Neural crest cell (in vitro differentiated cells): ENCODE results near the gene PDE6A. TPM values are rescaled to one million over a fixed set of nuclear protein-coding genes. Genes with fewer than 3 reads are reported as not detected.

ENCODE experiments used
- DNase-seq: peaks from one replicate; pipeline ENCODE4 v3.0.0; 2021; ENCODE audit warnings: low read depth, mixed read lengths, low spot score
- H3K27ac Mint-ChIP-seq: one replicate; pipeline ENCODE4 v1.8.0; 2021; ENCODE audit warnings: mild to moderate bottlenecking, mixed read lengths; ENCODE audit not compliant: unreplicated experiment
- H3K27me3 Mint-ChIP-seq: 2 replicates; pipeline ENCODE4 v1.8.0; 2021; ENCODE audit warnings: low read depth, mild to moderate bottlenecking, mixed read lengths
- H3K36me3 Mint-ChIP-seq: 2 replicates; pipeline ENCODE4 v1.8.0; 2021; ENCODE audit warnings: low read depth, mild to moderate bottlenecking, mixed read lengths
- H3K4me1 Mint-ChIP-seq: 2 replicates; pipeline ENCODE4 v1.8.0; 2021; ENCODE audit warnings: mixed read lengths
- H3K4me3 Mint-ChIP-seq: one replicate; pipeline ENCODE4 v1.8.0; 2021; ENCODE audit warnings: mild to moderate bottlenecking, mixed read lengths
- H3K9me3 Mint-ChIP-seq: 2 replicates; pipeline ENCODE4 v1.8.0; 2021; ENCODE audit warnings: mixed read lengths
- CTCF ChIP-seq: fragments of 200-600 bp; sonication (generic); conservative IDR thresholded peaks from 2 replicates; pipeline ENCODE4 v1.5.0; 2021; ENCODE audit warnings: antibody characterized with exemption, mild to moderate bottlenecking
- total RNA-seq: library from RNA; stranded (reverse); gene quantifications from 2 replicates; pipeline ENCODE4 v1.2.1, GENCODE V29; 2021

The PDE6A gene
- total RNA-seq, 1 donor from 2014 or later, result not detected

- Mint-ChIP-seq H3K27ac (no peak overlapping the region), H3K9me3 (no peaks in the 10 kb centered on the region), H3K4me3 (no peak overlapping the region), H3K4me1 (no peaks in the 10 kb centered on the region), H3K27me3 (no peaks in the 10 kb centered on the region), H3K36me3 (no peaks in the 10 kb centered on the region)
- DNase-seq, result no peak
- TF ChIP-seq CTCF, result no peak
Measured at GRCh38 chr5:149922950-149923349, 21.6 kb downstream of the PDE6A start.

DNA sequence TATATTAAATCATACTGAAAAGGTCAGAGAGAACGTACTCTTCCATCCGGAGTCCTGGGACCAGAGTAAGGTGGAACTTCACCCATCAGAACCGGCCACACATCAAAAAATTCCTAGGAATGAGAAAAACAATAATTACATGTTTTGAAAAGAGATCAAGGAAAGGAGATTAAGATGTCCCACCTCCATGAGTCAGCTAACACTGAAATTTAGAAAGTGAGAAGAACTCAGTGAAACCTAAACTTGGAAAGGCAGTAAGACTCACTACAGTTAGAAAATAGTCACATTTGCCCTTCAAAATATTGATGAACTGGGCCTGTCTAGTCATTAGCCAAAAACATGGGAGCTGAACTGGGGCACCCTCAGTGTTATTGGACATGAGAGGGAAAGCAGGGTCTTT lies 23.0 kb downstream of the PDE6A start:
- Mint-ChIP-seq H3K27ac (no peak overlapping the region), H3K4me3 (no peak overlapping the region), H3K36me3 (no peaks in the 10 kb centered on the region), H3K27me3 (no peaks in the 10 kb centered on the region), H3K4me1 (no peaks in the 10 kb centered on the region), H3K9me3 (no peaks in the 10 kb centered on the region)
- no peak for DNase-seq
- TF ChIP-seq CTCF, result no peak

- TF ChIP-seq CTCF, result no peak
- peaks cover 11% of the 10 kb centered on the region for H3K4me1 Mint-ChIP-seq
- H3K36me3 Mint-ChIP-seq, result no peaks in the 10 kb centered on the region
- H3K4me3 Mint-ChIP-seq, result no peak overlapping the region
- no peak overlapping the region for H3K27ac Mint-ChIP-seq
- no peaks in the 10 kb centered on the region for H3K9me3 Mint-ChIP-seq
- H3K27me3 Mint-ChIP-seq, result no peaks in the 10 kb centered on the region
- DNase-seq, result no peak
Measured at GRCh38 chr5:149917073-149917676, 27.4 kb downstream of the PDE6A start.

- no peak overlapping the region for H3K4me3 Mint-ChIP-seq
- H3K36me3 Mint-ChIP-seq, result no peaks in the 10 kb centered on the region
- no peaks in the 10 kb centered on the region for H3K27me3 Mint-ChIP-seq
- H3K4me1 Mint-ChIP-seq, result peaks cover 11% of the 10 kb centered on the region
- H3K27ac Mint-ChIP-seq, result no peak overlapping the region
- TF ChIP-seq CTCF, result no peak
- H3K9me3 Mint-ChIP-seq, result no peaks in the 10 kb centered on the region
- DNase-seq, result no peak
Measured at GRCh38 chr5:149916334-149917072, 28.1 kb downstream of the PDE6A start.

DNA sequence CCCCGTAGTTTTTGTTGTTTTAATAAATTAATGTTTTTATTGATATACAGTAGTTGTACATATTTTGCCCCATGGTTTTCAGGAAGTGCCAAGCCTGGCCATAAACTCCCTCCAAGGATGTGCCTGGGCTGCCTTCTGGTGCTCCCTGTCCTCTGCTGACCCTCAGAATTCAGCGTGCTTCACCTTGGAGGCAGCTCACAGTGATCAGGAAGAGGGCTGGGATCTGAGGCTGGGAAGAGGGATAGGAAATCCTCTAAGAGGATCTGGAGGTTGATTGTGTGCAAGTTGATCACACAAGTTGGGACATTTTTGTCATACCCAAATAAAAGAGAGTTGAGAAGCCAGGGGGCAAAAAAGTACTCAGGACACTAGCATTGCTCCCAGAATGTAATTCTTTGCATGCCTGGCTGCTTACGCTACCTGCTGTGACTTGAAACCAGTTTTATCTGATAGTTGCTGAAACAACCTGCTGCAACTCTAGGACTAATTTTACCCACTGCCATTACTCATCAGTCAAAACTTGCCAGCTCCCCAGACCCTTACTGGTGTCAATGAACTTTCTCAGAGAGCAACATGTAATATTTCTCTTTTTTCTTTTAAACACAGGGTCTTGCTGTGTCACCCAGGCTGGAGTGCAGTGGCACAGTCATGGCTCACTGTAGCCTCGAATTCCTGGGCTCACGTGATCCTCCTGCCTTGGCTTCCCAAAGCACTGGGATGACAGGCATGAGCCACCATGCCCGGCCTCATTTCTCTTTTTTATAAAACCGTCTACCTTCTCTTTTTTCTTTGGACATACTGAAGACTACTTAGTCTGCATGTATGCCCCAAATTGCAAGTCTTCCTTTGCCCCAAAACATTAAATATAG lies 29.0 kb downstream of the PDE6A start:
- no peaks in the 10 kb centered on the region for H3K36me3 Mint-ChIP-seq
- no peak overlapping the region for H3K27ac Mint-ChIP-seq
- no peak overlapping the region for H3K4me3 Mint-ChIP-seq

More for the DNA sequence above, 29.0 kb downstream of the PDE6A start:
- peaks cover 11% of the 10 kb centered on the region for H3K4me1 Mint-ChIP-seq
- DNase-seq, result no peak
- peaks cover 3% of the 10 kb centered on the region for H3K27me3 Mint-ChIP-seq
- no peak for TF ChIP-seq CTCF
- H3K9me3 Mint-ChIP-seq, result no peaks in the 10 kb centered on the region
